K562 (cell line): ENCODE data around the gene FAM187B. TPM values are rescaled to one million over a fixed set of nuclear protein-coding genes. Genes with fewer than 3 reads are reported as not detected.

Source experiments
- ARID3B ChIP-seq: fragments of 250-450 bp; sonication (Bioruptor Pico); IDR thresholded peaks from 2 replicates; pipeline ENCODE4 v1.4.0; 2020; ENCODE audit warnings: borderline replicate concordance
- ESRRA ChIP-seq: fragments of 450-650 bp; IDR thresholded peaks from 2 replicates; pipeline ENCODE4 v1.6.1; 2014; ENCODE audit warnings: low read depth, mild to moderate bottlenecking, moderate library complexity, borderline replicate concordance
- ETV1 ChIP-seq: fragments of 450-650 bp; conservative IDR thresholded peaks from 2 replicates; pipeline ENCODE4 v1.6.1; 2016; ENCODE audit warnings: missing genetic modification characterization, control low read depth, low read depth, missing compliant biosample characterization
- NFE2 ChIP-seq: IDR thresholded peaks from 2 replicates; pipeline ENCODE4 v1.6.1; 2014; ENCODE audit warnings: antibody characterized with exemption, low read depth
- PBX2 ChIP-seq, 2 experiments: IDR thresholded peaks in 1 of 2; conservative IDR thresholded peaks in 1 of 2; 2 replicates each; pipeline ENCODE4 v1.6.1; 2016; ENCODE audit warnings: low read depth in 2 of 2, mild to moderate bottlenecking in 1 of 2, missing compliant biosample characterization in 1 of 2, missing genetic modification characterization in 1 of 2, moderate library complexity in 1 of 2
- RBM25 ChIP-seq: fragments of 200-400 bp; formaldehyde crosslinking; IDR thresholded peaks from 2 replicates; pipeline ENCODE4 v1.6.1; 2018; ENCODE audit warnings: low read length, low read depth, moderate library complexity; ENCODE audit not compliant: severe bottlenecking
- U2AF1 ChIP-seq: fragments of 200-400 bp; formaldehyde crosslinking; optimal IDR thresholded peaks from 2 replicates; pipeline ENCODE3; 2017; ENCODE audit warnings: mild to moderate bottlenecking, low read depth, low read length, moderate library complexity
- ZNF124 ChIP-seq: sonication (generic); formaldehyde crosslinking; IDR thresholded peaks from 2 replicates; pipeline ENCODE4 v1.8.1; 2022; ENCODE audit warnings: missing genetic modification reagents
- ZNF174 ChIP-seq: fragments of 250-450 bp; sonication (Bioruptor Pico); IDR thresholded peaks from 2 replicates; pipeline ENCODE4 v1.4.0; 2020; ENCODE audit warnings: mild to moderate bottlenecking
- ZNF699 ChIP-seq: fragments of 250-450 bp; sonication (Bioruptor Pico); IDR thresholded peaks from 2 replicates; pipeline ENCODE4 v1.8.0; 2021; ENCODE audit warnings: mild to moderate bottlenecking, moderate library complexity; ENCODE audit not compliant: insufficient replicate concordance
- polyA plus RNA-seq, 8 experiments: library from polyadenylated mRNA; depleted of rRNA in 4 of 8; stranded (reverse) in 5 of 8; unstranded in 3 of 8; fragments of >200 nt; fragmentation: Nextera tagmentation in 2 of 8; fragmentation: Illumina TruSeq in 1 of 8; extraction: Ambion mirVana in 2 of 8; extraction: Trizol in 1 of 8; gene quantifications; 2 replicates each; pipeline versions ENCODE4 v1.2.1 to v1.2.3, GENCODE V29; 2011 to 2014; ENCODE audit warnings: inconsistent platforms in 1 of 8, missing spikeins in 1 of 8
- total RNA-seq, 7 experiments: library from RNA; depleted of rRNA in 6 of 7; stranded (reverse); fragments of >200 nt in 6 of 7; fragmentation: Illumina TruSeq in 2 of 7; extraction: Trizol in 2 of 7; gene quantifications; 2 replicates each; pipeline versions ENCODE4 v1.2.1 to v1.2.3, GENCODE V29; 2011 to 2021; ENCODE audit warnings: low replicate concordance in 1 of 7

The FAM187B gene
- total and polyA plus RNA-seq, 9 of the 15 experiments (the other 6 are each of a cell fraction or from before 2014, with no cell fraction given), result 0.04 to 0.09 TPM; not detected in 7

GRCh38 chr19:35231956-35232645, 3.6 kb upstream of the FAM187B start (continued):
- TF ChIP-seq PBX2 (CRISPR knock-in tag; IDR thresholded peaks at IDR 0.05; ENCODE audit: low read depth) (no peak), PBX2 (tag; conservative IDR thresholded peaks at IDR 0.05; ENCODE audit: low read depth) (no peak), ESRRA (no peak), ZNF174 (no peak), ZNF699 (CRISPR knock-in tag) (no peak), ZNF124 (CRISPR knock-in tag) (no peak), U2AF1 (no peak), ARID3B (no peak), RBM25 (no peak), ETV1 (tag) (no peak), NFE2 (no peak)
